HG03571 (cell line): ENCODE measurements around the gene TAF1B.

Source experiments
- ATAC-seq: cut with Tn5 transposase; IDR thresholded peaks from one replicate; pipeline ENCODE4 v1.9.1; 2021; ENCODE audit not compliant: unreplicated experiment

TAF1B gene

GRCh38 chr2:9843229-9844035 is at the start of gene TAF1B:
Gene TAF1B (plus strand): TSS chr2:9843474. CDS start chr2:9843542, 68 bp downstream.
- ATAC-seq: peak; percentile 79

GRCh38 chr2:9793918-9794717 is 49.2 kb upstream of the TAF1B start:
- ATAC-seq: no peak

DNA sequence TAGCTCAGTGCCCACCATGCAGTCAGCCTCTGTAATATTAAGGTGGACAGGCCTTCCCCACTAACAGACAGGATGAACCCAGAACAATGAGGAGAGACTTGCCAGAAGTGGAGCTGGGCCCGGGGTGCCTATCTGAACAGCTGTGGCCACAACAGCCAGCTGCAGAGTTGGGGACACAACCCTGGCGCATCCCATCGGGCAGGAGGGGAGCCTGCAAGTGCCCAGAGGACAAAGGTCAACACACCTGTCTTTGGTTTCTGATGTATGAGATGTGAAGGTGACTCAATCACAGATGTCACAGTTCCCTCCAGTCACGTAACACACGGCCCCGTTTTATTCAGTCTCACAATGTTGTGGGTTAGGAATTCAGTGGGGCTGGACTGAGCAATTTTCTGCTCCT is 48.2 kb upstream of the TAF1B start:
- ATAC-seq: no peak

- no peak for ATAC-seq
These were observed 46.9 kb upstream of the TAF1B start for GRCh38 chr2:9796056-9797010.

DNA sequence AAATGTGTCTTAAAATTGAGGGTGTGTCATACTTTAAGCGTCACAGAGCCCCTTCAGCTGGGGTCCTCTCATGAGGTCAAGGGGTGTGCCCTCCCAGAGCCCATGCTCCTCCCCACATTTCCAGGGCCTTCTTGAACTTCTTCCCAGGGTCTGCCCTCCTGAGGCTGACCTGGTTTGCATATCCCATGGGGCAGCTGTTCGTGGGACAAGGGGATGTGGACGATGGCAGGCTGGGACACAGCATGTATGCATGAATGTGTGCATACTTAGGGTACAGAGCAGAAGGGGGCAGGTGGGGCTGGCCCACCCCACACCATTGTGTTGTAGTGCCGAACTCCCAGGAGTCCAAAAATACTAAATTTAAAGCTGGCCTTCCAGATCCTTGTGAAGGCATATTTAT is 46.2 kb upstream of the TAF1B start:
- ATAC-seq: no peak

- ATAC-seq: no peak
These were observed 45.4 kb upstream of the TAF1B start for GRCh38 chr2:9797681-9798556.

GRCh38 chr2:9799011-9799596 is 44.2 kb upstream of the TAF1B start:
- no peak for ATAC-seq

DNA sequence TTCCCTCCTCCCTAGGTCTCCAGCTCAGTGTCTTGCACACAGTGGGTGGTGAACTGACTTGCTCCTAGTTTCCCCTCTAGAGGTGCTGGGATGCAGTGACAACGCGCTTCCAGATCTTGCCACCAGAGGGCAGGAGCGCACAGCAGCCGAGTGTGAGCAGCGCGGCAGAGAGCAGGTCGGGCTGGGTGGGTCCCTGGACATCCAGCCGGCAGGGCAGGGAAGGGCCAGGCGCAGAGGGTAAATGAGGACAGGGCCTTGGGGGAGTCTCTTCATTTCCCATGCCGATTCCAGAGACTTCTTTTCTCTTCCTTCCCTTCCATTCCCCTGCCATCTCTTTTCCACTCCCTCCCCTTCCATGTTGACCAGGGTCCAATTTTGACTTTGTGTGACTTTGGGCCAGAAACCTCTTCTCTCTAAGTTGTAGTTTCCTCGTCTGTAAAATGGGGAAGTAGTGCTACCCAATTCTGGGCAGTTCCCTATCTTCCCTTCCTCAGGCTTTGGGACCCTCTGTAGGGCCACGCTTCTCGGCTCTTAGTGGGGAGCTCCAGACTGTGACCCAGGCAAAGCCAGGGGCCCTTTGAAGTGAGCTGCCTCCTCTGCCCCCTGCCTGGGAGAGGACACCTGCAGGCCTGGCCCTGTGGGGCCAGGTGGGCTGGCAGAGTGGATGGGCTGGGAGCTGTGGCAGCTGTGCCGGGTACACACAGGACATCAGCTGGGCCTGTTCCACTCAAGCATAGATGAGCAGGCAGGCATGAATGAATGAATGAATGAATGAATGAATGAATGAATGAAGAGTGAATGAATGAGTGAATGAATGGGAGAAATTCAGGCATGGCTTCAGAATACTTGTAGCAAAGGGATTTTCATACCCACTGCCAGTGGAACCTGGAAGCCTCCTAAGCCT is 43.3 kb upstream of the TAF1B start:
- peak; percentile 86 for ATAC-seq

- no peak for ATAC-seq
These were observed 42.7 kb upstream of the TAF1B start for GRCh38 chr2:9800639-9800974.

DNA sequence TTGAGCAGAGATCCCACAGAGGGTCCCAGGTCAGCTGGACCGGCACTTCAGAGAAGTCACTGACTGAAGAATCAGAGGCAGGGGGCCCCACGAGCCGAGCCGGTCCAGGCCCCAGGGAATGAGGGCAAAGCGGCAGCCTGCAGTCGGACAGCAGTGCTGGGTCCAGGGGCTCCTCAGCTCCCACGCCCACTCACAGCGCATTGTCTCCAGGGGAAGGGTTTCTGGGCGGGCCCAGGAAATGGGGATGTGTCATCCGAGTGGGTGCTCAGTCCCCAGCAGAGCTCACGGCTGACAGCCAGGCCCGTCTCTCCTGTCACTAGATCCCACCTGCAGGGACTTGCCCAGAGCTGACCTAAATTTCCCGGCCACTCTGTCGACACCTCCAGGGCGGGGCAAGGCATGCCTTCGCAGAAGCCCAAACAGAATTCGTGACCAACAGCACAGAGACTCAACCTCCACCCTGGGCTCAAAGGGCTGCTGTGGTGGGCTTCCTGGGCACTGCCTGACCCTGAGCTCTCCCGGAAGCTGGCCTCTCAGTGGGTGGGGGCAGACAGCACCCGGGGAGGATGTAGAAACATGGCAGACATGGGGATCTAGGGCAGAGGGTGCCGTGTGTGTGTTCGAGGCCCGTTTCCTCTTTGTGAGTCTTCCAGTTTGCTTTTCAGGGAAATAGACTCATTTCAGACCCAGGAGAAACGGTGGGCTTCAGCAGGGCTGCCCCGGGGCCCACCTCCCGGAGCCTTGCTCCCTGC is 42.1 kb upstream of the TAF1B start:
- ATAC-seq: no peak

- ATAC-seq: no peak
These were observed 40.7 kb upstream of the TAF1B start for GRCh38 chr2:9802576-9802993.

GRCh38 chr2:9803023-9803805 is 40.1 kb upstream of the TAF1B start:
- ATAC-seq: no peak

DNA sequence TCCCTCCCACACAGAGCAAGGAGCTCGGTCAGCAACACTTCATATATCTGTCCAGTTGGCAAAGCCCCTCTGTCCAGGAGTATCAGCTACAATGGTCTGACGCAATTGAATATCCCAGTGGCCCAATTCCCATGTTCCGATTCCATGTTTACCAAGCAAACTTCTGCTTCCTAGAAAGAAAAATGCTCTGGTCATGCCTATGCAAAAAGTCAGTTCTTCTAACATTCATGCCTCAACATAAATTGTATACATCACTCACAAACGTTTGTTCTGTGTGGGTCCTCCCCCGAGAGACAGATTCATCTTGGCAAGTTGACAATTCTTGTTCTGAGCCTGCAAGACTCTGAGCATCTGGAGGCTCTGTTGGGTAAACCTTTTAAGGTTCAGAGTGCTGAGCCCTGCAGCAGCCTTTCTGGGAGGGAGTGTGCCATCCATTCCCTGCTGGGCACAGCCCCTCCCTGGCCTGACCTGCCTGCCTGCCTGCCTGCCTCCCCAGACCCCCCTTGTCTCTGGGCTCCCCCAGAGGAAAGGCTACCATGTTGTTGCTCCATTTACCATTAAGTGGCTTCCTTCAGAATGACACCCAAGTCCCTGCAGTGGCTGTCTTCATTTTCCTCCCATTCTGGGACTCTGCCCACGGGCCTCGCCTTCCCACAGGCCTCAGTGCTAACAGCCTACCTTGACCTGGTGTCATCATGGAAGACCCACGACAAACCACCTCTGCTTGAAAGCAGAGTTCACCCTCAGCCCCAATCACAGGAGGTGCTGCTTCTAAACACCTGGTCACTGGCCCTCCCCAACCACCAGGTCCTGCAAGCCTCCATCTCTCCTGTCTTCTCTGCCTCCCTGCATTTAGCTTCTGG is 37.6 kb upstream of the TAF1B start:
- ATAC-seq: no peak

DNA sequence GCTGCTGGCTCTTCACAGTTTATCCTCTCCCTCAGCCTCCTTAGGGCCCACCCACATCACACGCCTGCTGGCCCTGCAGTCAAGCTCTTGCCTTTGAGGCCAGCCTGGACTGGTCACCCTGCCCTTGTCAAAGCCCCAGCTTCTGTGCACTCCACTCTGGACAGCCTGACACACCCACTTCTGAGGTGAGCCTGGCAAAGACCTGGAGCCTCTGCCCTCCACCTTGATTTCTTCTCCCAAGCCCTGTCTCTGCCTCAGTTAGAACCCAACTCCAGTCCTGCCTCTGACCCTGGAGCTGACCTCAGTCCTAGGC is 37.0 kb upstream of the TAF1B start:
- no peak for ATAC-seq

GRCh38 chr2:9806656-9807055 is 36.6 kb upstream of the TAF1B start:
- no peak for ATAC-seq

DNA sequence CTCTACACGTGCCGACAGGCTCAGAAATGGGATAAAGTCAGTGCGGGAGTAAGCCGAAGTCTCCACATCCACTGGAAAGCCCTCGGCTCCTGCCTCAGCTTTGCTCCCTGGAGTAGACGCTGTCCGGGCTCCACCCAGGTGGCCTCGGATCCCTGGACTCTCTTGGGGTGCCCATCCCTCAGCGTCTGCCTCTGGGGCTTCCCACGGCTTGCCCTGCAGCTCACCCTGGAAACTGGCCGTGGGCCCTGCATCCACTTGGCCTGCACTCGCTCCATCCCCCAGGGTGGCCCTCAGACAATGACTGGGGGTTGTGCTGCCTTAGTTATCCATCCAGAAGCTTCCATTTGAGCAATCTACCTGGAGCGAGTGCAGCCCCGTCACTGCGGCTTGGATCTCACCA is 36.2 kb upstream of the TAF1B start:
- no peak for ATAC-seq
